ENCODE measurements around the gene CPED1. TPM values are rescaled to one million over a fixed set of nuclear protein-coding genes. Genes with fewer than 3 reads are reported as not detected.

CPED1 gene
- total and polyA plus RNA-seq, 4 donors = 4.7 to 34.1 (median 16.7) TPM

DNA sequence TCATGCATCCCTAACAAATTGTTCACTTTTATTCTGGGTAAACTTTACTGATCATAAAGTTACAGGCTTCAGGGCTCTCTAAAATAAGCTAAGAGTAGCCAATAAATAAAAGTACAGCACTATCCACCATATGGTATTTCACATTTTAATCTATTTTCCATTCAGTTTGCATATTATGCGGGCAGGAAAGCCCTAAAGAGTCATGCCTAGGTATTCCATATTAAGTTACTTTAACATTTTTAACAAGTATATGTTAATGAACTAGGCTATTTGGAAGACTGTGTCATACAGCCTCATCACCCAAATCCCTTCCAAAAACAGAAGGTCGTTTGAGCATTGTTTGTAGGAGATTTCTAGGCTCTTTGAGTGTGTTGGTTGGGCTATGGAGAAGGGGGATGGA is 106.3 kb downstream of the CPED1 start:
- no peaks in the 10 kb centered on the region for H3K27me3 ChIP-seq (ENCODE audit: control insufficient read depth, insufficient read depth, low read length)
- no peaks in the 10 kb centered on the region for H3K9me3 ChIP-seq (ENCODE audit: control insufficient read depth, insufficient read depth, low read length)
- no peak overlapping the region for H3K4me3 ChIP-seq (ENCODE audit: low read depth, low read length)
- WGBS (ENCODE audit: insufficient coverage) = no CpG with 5 or more reads among the region's 2 CpGs
- DNase-seq (ENCODE audit: low read depth in 4 of 6, low spot score in 6 of 6) = no peak
- H3K4me1 ChIP-seq (ENCODE audit: control insufficient read depth, insufficient read depth, low read length) = no peaks in the 10 kb centered on the region
- no peak overlapping the region for H3K27ac ChIP-seq (ENCODE audit: low read depth, low read length)
- H3K36me3 ChIP-seq (ENCODE audit: control insufficient read depth, insufficient read depth, low read length) = no peaks in the 10 kb centered on the region

DNA sequence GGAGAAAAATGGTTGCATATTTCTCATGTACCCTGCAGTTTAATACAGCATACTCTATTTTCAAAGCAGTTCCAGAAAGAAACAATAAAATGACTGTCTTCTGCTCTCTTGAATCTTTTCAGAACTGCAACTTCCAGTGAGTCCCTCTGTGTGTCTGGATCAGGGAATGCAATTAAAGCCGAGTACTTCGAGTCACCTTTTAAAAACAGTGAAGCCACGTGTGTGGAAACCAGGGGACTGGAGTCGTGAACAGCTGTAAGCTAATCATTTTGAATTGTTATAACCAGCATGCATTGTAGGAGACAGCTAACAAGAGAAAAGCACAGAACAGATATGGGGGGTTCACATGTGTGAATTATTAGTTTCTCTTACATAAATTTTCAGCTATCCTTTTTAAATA is 109.1 kb downstream of the CPED1 start:
- H3K27me3 ChIP-seq (ENCODE audit: control insufficient read depth, insufficient read depth, low read length) = no peaks in the 10 kb centered on the region
- 15% methylated on average over 4 of the region's 4 CpGs for WGBS (ENCODE audit: insufficient coverage)
- no peaks in the 10 kb centered on the region for H3K36me3 ChIP-seq (ENCODE audit: control insufficient read depth, insufficient read depth, low read length)
- H3K9me3 ChIP-seq (ENCODE audit: control insufficient read depth, insufficient read depth, low read length) = no peaks in the 10 kb centered on the region
- H3K4me1 ChIP-seq (ENCODE audit: control insufficient read depth, insufficient read depth, low read length) = no peaks in the 10 kb centered on the region
- DNase-seq (ENCODE audit: low read depth in 4 of 6, low spot score in 6 of 6) = peak in 1 of 6 donors; percentile 31
- no peak overlapping the region for H3K27ac ChIP-seq (ENCODE audit: low read depth, low read length)
- no peak overlapping the region for H3K4me3 ChIP-seq (ENCODE audit: low read depth, low read length)

DNA sequence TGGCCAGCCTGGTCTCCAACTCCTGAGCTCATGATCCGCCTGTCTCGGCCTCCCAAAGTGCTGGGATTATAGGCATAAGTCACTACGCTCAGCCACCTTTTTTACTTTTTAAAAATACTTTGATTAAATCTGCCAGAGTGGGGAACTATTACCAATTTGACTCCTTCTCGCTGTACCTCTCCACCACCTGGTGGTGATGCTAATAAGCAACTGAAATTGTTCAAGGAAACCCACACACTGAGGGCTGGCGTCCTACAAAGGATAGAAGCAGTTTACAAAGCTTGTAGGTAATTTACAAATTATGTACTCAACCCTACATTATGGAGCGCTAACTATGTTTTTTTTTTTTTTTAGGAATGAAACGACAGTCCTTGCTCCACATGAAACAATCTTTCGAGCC is 111.1 kb downstream of the CPED1 start:
- WGBS (ENCODE audit: insufficient coverage) = 91% methylated on average over 5 of the region's 8 CpGs

DNA sequence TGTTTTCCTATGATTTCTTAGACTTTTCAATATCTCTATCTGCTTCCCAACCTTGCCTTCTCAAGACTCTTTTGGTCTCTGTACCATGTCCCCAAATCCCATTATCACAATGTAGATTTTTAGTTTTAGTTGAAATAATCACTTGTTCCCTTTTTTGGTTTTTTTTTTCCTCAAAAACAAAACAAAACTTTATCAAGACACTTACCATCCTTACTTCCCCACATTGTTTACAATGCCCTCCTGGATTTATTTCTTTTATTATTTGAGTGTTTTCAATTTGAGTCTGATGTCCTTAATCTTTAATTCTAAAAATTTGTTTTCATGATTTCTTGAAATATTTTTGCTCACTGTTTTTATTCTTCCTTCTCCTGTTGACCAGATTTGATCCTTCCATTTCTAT is 112.6 kb downstream of the CPED1 start:
- H3K4me1 ChIP-seq (ENCODE audit: control insufficient read depth, insufficient read depth, low read length) = no peaks in the 10 kb centered on the region
- no peak for DNase-seq (ENCODE audit: low read depth in 4 of 6, low spot score in 6 of 6)
- no peaks in the 10 kb centered on the region for H3K36me3 ChIP-seq (ENCODE audit: control insufficient read depth, insufficient read depth, low read length)
- no peaks in the 10 kb centered on the region for H3K27me3 ChIP-seq (ENCODE audit: control insufficient read depth, insufficient read depth, low read length)
- H3K4me3 ChIP-seq (ENCODE audit: low read depth, low read length) = no peak overlapping the region
- H3K9me3 ChIP-seq (ENCODE audit: control insufficient read depth, insufficient read depth, low read length) = no peaks in the 10 kb centered on the region
- H3K27ac ChIP-seq (ENCODE audit: low read depth, low read length) = no peak overlapping the region

More for the DNA sequence above, 111.1 kb downstream of the CPED1 start:
- Histone ChIP-seq H3K9me3 (ENCODE audit: control insufficient read depth, insufficient read depth, low read length) (no peaks in the 10 kb centered on the region), H3K27me3 (ENCODE audit: control insufficient read depth, insufficient read depth, low read length) (no peaks in the 10 kb centered on the region), H3K4me3 (ENCODE audit: low read depth, low read length) (no peak overlapping the region), H3K27ac (ENCODE audit: low read depth, low read length) (no peak overlapping the region), H3K36me3 (ENCODE audit: control insufficient read depth, insufficient read depth, low read length) (no peaks in the 10 kb centered on the region), H3K4me1 (ENCODE audit: control insufficient read depth, insufficient read depth, low read length) (no peaks in the 10 kb centered on the region)
- no peak for DNase-seq (ENCODE audit: low read depth in 4 of 6, low spot score in 6 of 6)

DNA sequence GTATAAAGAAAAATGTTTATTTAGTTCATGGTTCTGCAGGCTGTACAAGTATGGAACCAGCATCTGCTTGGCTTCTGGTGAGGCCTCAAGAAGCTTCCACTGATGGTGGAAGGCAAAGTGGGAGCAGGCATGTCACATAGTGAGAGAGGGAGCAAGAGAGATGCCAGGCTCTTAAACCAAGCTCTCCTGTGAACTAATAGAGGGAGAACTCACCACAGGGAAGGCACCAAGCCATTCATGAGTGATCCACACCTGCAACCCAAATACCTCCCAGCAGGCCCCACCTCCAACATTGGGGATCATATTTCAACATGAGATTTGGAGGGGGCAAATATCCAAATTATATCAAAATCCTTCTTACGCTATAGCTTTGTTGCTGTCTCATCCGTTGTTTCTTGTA is 113.1 kb downstream of the CPED1 start:
- no peak for DNase-seq (ENCODE audit: low read depth in 4 of 6, low spot score in 6 of 6)
- no peak overlapping the region for H3K4me3 ChIP-seq (ENCODE audit: low read depth, low read length)
- no CpG with 5 or more reads among the region's 2 CpGs for WGBS (ENCODE audit: insufficient coverage)
- no peaks in the 10 kb centered on the region for H3K9me3 ChIP-seq (ENCODE audit: control insufficient read depth, insufficient read depth, low read length)
- H3K27ac ChIP-seq (ENCODE audit: low read depth, low read length) = no peak overlapping the region
- H3K36me3 ChIP-seq (ENCODE audit: control insufficient read depth, insufficient read depth, low read length) = no peaks in the 10 kb centered on the region
- H3K27me3 ChIP-seq (ENCODE audit: control insufficient read depth, insufficient read depth, low read length) = no peaks in the 10 kb centered on the region
- no peaks in the 10 kb centered on the region for H3K4me1 ChIP-seq (ENCODE audit: control insufficient read depth, insufficient read depth, low read length)

DNA sequence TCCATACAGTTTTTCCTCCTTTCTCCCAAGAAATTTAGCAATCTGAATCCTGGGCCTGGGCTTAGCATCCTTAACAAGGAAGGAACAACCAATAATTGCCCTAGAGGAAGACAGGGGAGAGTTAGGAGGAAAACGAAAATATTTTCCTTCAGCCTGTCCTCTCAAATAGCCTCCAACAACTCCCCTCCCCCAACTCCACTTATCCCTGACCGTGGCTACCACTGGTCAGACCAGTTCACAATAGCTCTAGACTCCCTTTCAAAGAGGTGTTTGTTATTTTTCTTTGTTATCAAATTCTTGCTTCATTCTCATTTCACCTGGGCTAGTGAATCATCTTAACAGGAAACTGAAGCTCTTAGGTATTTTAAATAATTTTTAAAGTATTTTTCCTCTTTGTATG is 114.1 kb downstream of the CPED1 start:
- Histone ChIP-seq H3K9me3 (ENCODE audit: control insufficient read depth, insufficient read depth, low read length) (no peaks in the 10 kb centered on the region), H3K4me1 (ENCODE audit: control insufficient read depth, insufficient read depth, low read length) (no peaks in the 10 kb centered on the region), H3K4me3 (ENCODE audit: low read depth, low read length) (no peak overlapping the region), H3K36me3 (ENCODE audit: control insufficient read depth, insufficient read depth, low read length) (no peaks in the 10 kb centered on the region), H3K27me3 (ENCODE audit: control insufficient read depth, insufficient read depth, low read length) (no peaks in the 10 kb centered on the region), H3K27ac (ENCODE audit: low read depth, low read length) (no peak overlapping the region)
- no peak for DNase-seq (ENCODE audit: low read depth in 4 of 6, low spot score in 6 of 6)
- 50% methylated on average over 1 of the region's 2 CpGs for WGBS (ENCODE audit: insufficient coverage)

DNA sequence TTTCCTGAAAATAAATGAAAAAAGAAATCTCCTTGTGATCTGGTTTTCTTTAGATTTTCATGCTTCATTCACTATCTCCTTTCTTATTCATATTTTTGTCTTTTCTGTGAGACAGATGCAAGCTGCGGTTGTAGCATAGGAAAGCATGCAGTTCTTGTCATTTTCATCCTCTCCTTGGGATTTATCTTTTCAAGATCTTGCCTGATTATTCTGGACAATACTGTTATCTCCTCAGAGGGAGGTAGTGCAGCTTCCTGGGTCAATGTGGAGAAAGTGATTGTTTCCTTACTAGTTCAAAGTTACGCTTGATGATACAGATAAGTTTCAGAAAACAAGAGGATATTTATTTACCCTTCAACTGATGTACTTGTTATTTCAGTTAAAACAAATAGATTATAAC is 114.6 kb downstream of the CPED1 start:
- Histone ChIP-seq H3K27me3 (ENCODE audit: control insufficient read depth, insufficient read depth, low read length) (no peaks in the 10 kb centered on the region), H3K4me3 (ENCODE audit: low read depth, low read length) (no peak overlapping the region), H3K4me1 (ENCODE audit: control insufficient read depth, insufficient read depth, low read length) (no peaks in the 10 kb centered on the region), H3K27ac (ENCODE audit: low read depth, low read length) (no peak overlapping the region), H3K36me3 (ENCODE audit: control insufficient read depth, insufficient read depth, low read length) (no peaks in the 10 kb centered on the region), H3K9me3 (ENCODE audit: control insufficient read depth, insufficient read depth, low read length) (no peaks in the 10 kb centered on the region)
- WGBS (ENCODE audit: insufficient coverage) = no CpG with 5 or more reads among the region's 2 CpGs
- DNase-seq (ENCODE audit: low read depth in 4 of 6, low spot score in 6 of 6) = no peak

DNA sequence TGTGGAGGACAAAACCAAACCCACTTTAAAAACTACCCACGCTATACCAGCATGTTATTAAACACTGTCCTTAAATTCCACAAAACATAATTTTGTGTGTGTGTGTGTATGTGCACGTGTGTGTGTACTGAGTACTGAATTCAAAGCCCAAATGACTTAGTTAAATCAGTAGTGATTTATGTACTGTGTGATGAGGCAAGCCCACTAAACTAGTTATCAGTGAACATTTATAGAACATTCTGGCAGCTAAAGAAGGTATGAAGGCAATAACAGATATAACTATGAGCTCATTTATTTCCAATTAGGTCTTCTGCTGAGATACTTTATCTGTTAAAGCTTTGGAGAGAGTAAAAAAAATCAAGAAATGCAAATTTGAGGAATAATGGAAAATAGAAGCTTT is 115.1 kb downstream of the CPED1 start:
- Histone ChIP-seq H3K4me3 (ENCODE audit: low read depth, low read length) (no peak overlapping the region), H3K4me1 (ENCODE audit: control insufficient read depth, insufficient read depth, low read length) (no peaks in the 10 kb centered on the region), H3K9me3 (ENCODE audit: control insufficient read depth, insufficient read depth, low read length) (no peaks in the 10 kb centered on the region), H3K27me3 (ENCODE audit: control insufficient read depth, insufficient read depth, low read length) (no peaks in the 10 kb centered on the region), H3K36me3 (ENCODE audit: control insufficient read depth, insufficient read depth, low read length) (no peaks in the 10 kb centered on the region), H3K27ac (ENCODE audit: low read depth, low read length) (no peak overlapping the region)
- DNase-seq (ENCODE audit: low read depth in 4 of 6, low spot score in 6 of 6) = no peak
- WGBS (ENCODE audit: insufficient coverage) = no CpG with 5 or more reads among the region's 2 CpGs

DNA sequence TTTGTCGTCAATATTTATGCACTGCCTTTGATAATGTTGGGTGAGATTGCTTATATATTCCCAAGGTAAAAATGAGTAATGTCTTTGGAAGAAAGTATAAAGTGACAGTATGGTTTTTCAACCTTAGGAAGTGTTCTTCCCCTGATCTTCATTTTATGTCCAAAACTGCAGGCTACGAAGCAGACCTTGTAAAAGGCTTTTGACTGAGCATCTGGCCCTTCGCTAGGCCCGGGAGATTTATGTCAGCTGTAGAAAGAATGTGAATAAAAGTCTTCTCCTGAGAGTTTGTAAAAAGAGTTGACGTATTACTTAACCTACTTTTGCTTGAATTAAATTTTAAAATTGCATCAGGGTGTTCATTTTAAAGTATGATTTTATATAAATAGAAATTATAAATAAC is 116.8 kb downstream of the CPED1 start:
- no peaks in the 10 kb centered on the region for H3K9me3 ChIP-seq (ENCODE audit: control insufficient read depth, insufficient read depth, low read length)
- no CpG with 5 or more reads among the region's 5 CpGs for WGBS (ENCODE audit: insufficient coverage)
- no peaks in the 10 kb centered on the region for H3K36me3 ChIP-seq (ENCODE audit: control insufficient read depth, insufficient read depth, low read length)

DNA sequence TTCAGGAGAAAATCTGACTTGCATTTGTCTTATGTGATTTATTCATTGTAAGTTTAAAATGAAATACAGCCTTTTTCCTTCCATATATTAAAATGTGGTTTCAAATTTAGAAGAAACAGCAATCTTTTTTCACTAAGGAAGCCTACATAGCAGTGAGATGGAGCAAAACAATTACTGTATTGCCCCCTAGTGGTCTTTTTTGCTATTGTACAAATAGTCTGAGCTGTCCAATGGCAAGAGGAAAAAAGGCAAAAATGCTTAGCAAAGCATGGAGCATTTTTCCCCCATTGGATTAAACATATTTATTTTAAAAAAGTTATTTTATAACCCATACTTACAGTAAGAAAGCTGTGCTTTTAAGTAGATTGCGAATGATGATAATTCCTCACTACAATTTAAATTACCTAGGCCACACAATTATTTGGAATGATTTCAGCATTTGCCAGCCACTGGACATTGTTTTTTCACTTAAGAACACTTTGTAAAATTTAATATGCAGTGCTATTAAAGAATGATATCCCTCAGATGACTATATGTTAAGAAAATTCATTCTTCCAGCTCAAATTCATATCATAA is 119.5 kb downstream of the CPED1 start:
- peak; percentile 38 to 93 (median 56) for DNase-seq (ENCODE audit: low read depth in 4 of 6, low spot score in 6 of 6)
- Histone ChIP-seq H3K9me3 (ENCODE audit: control insufficient read depth, insufficient read depth, low read length) (no peaks in the 10 kb centered on the region), H3K27ac (ENCODE audit: low read depth, low read length) (no peak overlapping the region), H3K27me3 (ENCODE audit: control insufficient read depth, insufficient read depth, low read length) (no peaks in the 10 kb centered on the region), H3K4me3 (ENCODE audit: low read depth, low read length) (no peak overlapping the region), H3K4me1 (ENCODE audit: control insufficient read depth, insufficient read depth, low read length) (no peaks in the 10 kb centered on the region), H3K36me3 (ENCODE audit: control insufficient read depth, insufficient read depth, low read length) (no peaks in the 10 kb centered on the region)
- no CpG with 5 or more reads among the region's 1 CpG for WGBS (ENCODE audit: insufficient coverage)

More for the DNA sequence above, 116.8 kb downstream of the CPED1 start:
- H3K27ac ChIP-seq (ENCODE audit: low read depth, low read length) = no peak overlapping the region
- DNase-seq (ENCODE audit: low read depth in 4 of 6, low spot score in 6 of 6) = peak in 1 of 6 donors; percentile 39
- no peaks in the 10 kb centered on the region for H3K27me3 ChIP-seq (ENCODE audit: control insufficient read depth, insufficient read depth, low read length)
- no peaks in the 10 kb centered on the region for H3K4me1 ChIP-seq (ENCODE audit: control insufficient read depth, insufficient read depth, low read length)
- H3K4me3 ChIP-seq (ENCODE audit: low read depth, low read length) = no peak overlapping the region
